Gastroesophageal sphincter (tissue), 4 donors: Measurements from ENCODE around the gene SPOCK2. TPM values are rescaled to one million over a fixed set of nuclear protein-coding genes. Genes with fewer than 3 reads are reported as not detected.

Experiments
- ATAC-seq: fragments of 150-250 bp; one replicate; pipeline ENCODE4 v1.9.1; 2016; ENCODE audit warnings: mild to moderate bottlenecking, moderate library complexity
- H3K27ac ChIP-seq, 4 donors: fragments of 200-600 bp; sonication (generic) in 3 of 4; 1 replicate in 3 of 4; 2 replicates in 1 of 4; pipeline ENCODE4 v1.5.1; 2016 to 2019
- H3K27me3 ChIP-seq: fragments of 200-600 bp; sonication (generic); one replicate; pipeline ENCODE4 v1.5.1; 2019
- H3K36me3 ChIP-seq, 2 donors: fragments of 200-600 bp; sonication (generic); one replicate each; pipeline ENCODE4 v1.5.1; 2019; ENCODE audit warnings: control low read depth in 1 of 2
- H3K4me1 ChIP-seq, 3 donors: fragments of 200-600 bp; sonication (generic); 1 replicate in 2 of 3; 2 replicates in 1 of 3; pipeline ENCODE4 v1.5.1; 2016 to 2019; ENCODE audit warnings: control low read depth in 2 of 3
- H3K4me3 ChIP-seq, 2 donors: fragments of 200-600 bp; sonication (generic); one replicate each; pipeline ENCODE4 v1.5.1; 2019; ENCODE audit warnings: mild to moderate bottlenecking in 1 of 2, moderate library complexity in 1 of 2
- H3K9me3 ChIP-seq, 3 donors: fragments of 200-600 bp; sonication (generic); one replicate each; pipeline ENCODE4 v1.5.1; 2017 to 2019; ENCODE audit warnings: control low read depth in 2 of 3
- CTCF ChIP-seq, 4 experiments: fragments of 200-600 bp in 2 of 4; fragments of 450-650 bp in 2 of 4; sonication (generic) in 1 of 4; IDR thresholded peaks; one replicate each; pipeline ENCODE4 v1.5.1; 2017 to 2019; ENCODE audit warnings: antibody characterized with exemption in 4 of 4, mild to moderate bottlenecking in 2 of 4, moderate library complexity in 2 of 4
- EP300 ChIP-seq: sonication (generic); formaldehyde crosslinking; IDR thresholded peaks from one replicate; pipeline ENCODE4 v1.6.1; 2017; ENCODE audit warnings: antibody characterized with exemption, mild to moderate bottlenecking
- POLR2A ChIP-seq, 2 donors: fragments of 450-650 bp; IDR thresholded peaks; one replicate each; pipeline ENCODE4 v1.6.1; 2017; ENCODE audit warnings: antibody characterized with exemption in 2 of 2, mild to moderate bottlenecking in 2 of 2, moderate library complexity in 1 of 2
- POLR2AphosphoS5 ChIP-seq: sonication (generic); formaldehyde crosslinking; IDR thresholded peaks from one replicate; pipeline ENCODE4 v1.6.1; 2017; ENCODE audit warnings: antibody characterized with exemption
- WGBS, 2 donors: methylation state at CpG; one replicate each; pipeline ENCODE4 v1.1.5; 2018; ENCODE audit warnings: low coverage in 1 of 2; 5-methylcytosine and 5-hydroxymethylcytosine counted together
- total RNA-seq, 4 donors: library from RNA; depleted of rRNA; stranded (reverse); fragments of >200 nt; gene quantifications; one replicate each; pipeline ENCODE4 v1.1.0, GENCODE V29; 2016

The SPOCK2 gene
- total RNA-seq, 4 donors from 2014 or later = 6.2 to 9.2 (median 7.9) TPM

GRCh38 chr10:72081772-72082590 is 6.4 kb downstream of the SPOCK2 start:
- no peaks in the 10 kb centered on the region for H3K9me3 ChIP-seq
- H3K27me3 ChIP-seq = peaks cover 7% of the 10 kb centered on the region
- ATAC-seq = no peak
- 80 to 93% methylated on average over 1 to 5 of the region's 14 CpGs for WGBS, 2 donors
- no peaks in the 10 kb centered on the region for H3K36me3 ChIP-seq
- peaks cover 0 to 7% (median 0%) of the 10 kb centered on the region in 3 donors for H3K4me1 ChIP-seq
- H3K27ac ChIP-seq = no peak overlapping the region
- TF ChIP-seq POLR2A (IDR thresholded peaks at IDR 0.05) = no peak
- no peak overlapping the region for H3K4me3 ChIP-seq

GRCh38 chr10:72081210-72081609 is 7.1 kb downstream of the SPOCK2 start:
- no peaks in the 10 kb centered on the region for H3K27me3 ChIP-seq
- no CpG with 5 or more reads among the region's 9 CpGs for WGBS, 2 donors
- no peak overlapping the region for H3K4me3 ChIP-seq
- ATAC-seq = no peak
- TF ChIP-seq CTCF (IDR thresholded peaks at IDR 0.05) (no peak), EP300 (no peak), POLR2A (IDR thresholded peaks at IDR 0.05) (no peak), POLR2AphosphoS5 (no peak)
- no peaks in the 10 kb centered on the region for H3K4me1 ChIP-seq
- H3K36me3 ChIP-seq = no peaks in the 10 kb centered on the region
- H3K27ac ChIP-seq = no peak overlapping the region
- no peaks in the 10 kb centered on the region for H3K9me3 ChIP-seq

DNA sequence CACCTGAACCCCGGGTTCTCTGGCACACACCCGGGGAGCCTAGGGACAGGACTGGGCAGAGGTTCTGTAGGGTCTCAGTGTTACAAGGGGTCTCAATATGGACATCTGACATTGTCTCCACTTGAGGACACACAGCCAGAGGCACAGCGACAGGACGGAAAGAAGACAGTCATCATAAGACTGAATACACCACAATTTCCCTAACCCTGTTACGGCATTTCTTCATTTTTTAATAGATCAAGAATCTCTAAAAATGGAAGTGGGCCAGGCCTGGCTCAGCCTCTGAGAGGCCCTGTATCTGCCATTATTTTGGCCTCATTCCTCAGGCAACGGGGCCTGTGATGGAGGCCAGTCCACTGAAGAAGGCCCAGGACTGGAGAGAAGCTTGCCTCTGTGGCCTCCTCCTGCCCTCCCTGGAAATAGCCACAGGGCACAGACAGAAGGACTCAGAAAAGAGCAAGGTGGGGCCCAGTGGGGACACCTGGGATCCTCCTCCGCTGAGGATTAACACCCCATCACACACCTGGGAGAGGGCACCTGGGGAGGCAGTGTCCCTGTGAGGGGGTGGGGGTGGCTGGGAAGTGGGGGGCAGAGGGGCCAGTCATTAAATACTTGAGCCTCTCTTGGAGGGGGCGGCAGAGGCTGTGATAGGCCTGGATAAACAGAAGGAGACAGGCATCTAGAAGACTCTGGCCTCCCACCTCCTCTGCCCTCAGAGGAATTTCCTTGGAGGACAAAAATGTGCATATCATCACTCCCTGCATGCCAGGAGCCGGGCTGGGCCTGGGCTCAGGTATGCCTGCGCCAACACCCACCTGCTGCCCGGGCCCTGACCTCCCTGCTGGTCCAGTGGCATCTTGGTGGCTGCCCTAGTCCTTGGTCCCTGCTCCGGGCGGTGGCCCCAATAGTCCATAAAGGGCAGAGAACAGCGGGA is 8.0 kb downstream of the SPOCK2 start:
- WGBS, 2 donors = 76 to 100% methylated on average over 2 to 5 of the region's 14 CpGs
- no peak for ATAC-seq
- H3K4me1 ChIP-seq = no peaks in the 10 kb centered on the region

GRCh38 chr10:72079356-72079755 is 9.0 kb downstream of the SPOCK2 start:
- 100% methylated on average over 1 of the region's 5 CpGs; no CpG with 5 or more reads in 1 of the 2 donors for WGBS, 2 donors
- Histone ChIP-seq H3K4me3 (no peak overlapping the region), H3K36me3 (no peaks in the 10 kb centered on the region), H3K9me3 (no peaks in the 10 kb centered on the region), H3K27ac (no peak overlapping the region), H3K27me3 (no peaks in the 10 kb centered on the region), H3K4me1 (no peaks in the 10 kb centered on the region)
- no peak for TF ChIP-seq POLR2AphosphoS5
- TF ChIP-seq EP300 = no peak
- TF ChIP-seq POLR2A (IDR thresholded peaks at IDR 0.05) = no peak
- TF ChIP-seq CTCF (IDR thresholded peaks at IDR 0.05) = no peak
- ATAC-seq = no peak

More for the DNA sequence above, 8.0 kb downstream of the SPOCK2 start:
- H3K36me3 ChIP-seq = no peaks in the 10 kb centered on the region
- H3K4me3 ChIP-seq = no peak overlapping the region
- H3K27me3 ChIP-seq = no peaks in the 10 kb centered on the region
- no peak overlapping the region for H3K27ac ChIP-seq
- TF ChIP-seq EP300 = no peak
- no peak for TF ChIP-seq CTCF (IDR thresholded peaks at IDR 0.05)
- TF ChIP-seq POLR2A (IDR thresholded peaks at IDR 0.05) = no peak
- TF ChIP-seq POLR2AphosphoS5 = no peak
- no peaks in the 10 kb centered on the region for H3K9me3 ChIP-seq

GRCh38 chr10:72077275-72077990 is 10.9 kb downstream of the SPOCK2 start:
- no peaks in the 10 kb centered on the region for H3K27me3 ChIP-seq
- WGBS, 2 donors = 40 to 95% methylated on average over 3 to 12 of the region's 20 CpGs
- no peaks in the 10 kb centered on the region for H3K36me3 ChIP-seq
- no peak for ATAC-seq
- H3K9me3 ChIP-seq = no peaks in the 10 kb centered on the region
- no peak overlapping the region for H3K27ac ChIP-seq
- H3K4me1 ChIP-seq = no peaks in the 10 kb centered on the region
- no peak overlapping the region for H3K4me3 ChIP-seq
- TF ChIP-seq POLR2AphosphoS5 (no peak), CTCF (IDR thresholded peaks at IDR 0.05) (no peak), POLR2A (IDR thresholded peaks at IDR 0.05) (no peak), EP300 (no peak)
